Vagina (tissue), 2 donors: ENCODE measurements around the gene FAM50A.

Source experiments
- CTCF ChIP-seq, 3 experiments: fragments of 450-650 bp in 2 of 3; fragments of 200-600 bp in 1 of 3; sonication (generic) in 1 of 3; IDR thresholded peaks; one replicate each; pipeline ENCODE4 v1.5.1; 2017 to 2019; ENCODE audit warnings: antibody characterized with exemption in 3 of 3, mild to moderate bottlenecking in 2 of 3, moderate library complexity in 2 of 3
- POLR2A ChIP-seq, 2 donors: fragments of 450-650 bp; IDR thresholded peaks; one replicate each; pipeline ENCODE4 v1.6.1; 2017; ENCODE audit warnings: antibody characterized with exemption in 2 of 2, mild to moderate bottlenecking in 2 of 2, moderate library complexity in 2 of 2
- POLR2AphosphoS5 ChIP-seq, 2 donors: sonication (generic); formaldehyde crosslinking; IDR thresholded peaks; one replicate each; pipeline ENCODE4 v1.9.0; 2017; ENCODE audit warnings: antibody characterized with exemption in 2 of 2, mild to moderate bottlenecking in 2 of 2, low read depth in 1 of 2; ENCODE audit not compliant: insufficient read depth in 1 of 2

- TF ChIP-seq POLR2AphosphoS5 (IDR thresholded peaks at IDR 0.05; ENCODE audit: insufficient read depth in 1 of 2, low read depth in 1 of 2) = no peak
- no peak for TF ChIP-seq CTCF (IDR thresholded peaks at IDR 0.05)
- TF ChIP-seq POLR2A (IDR thresholded peaks at IDR 0.05) = no peak
These were observed 13.0 kb upstream of the FAM50A start for GRCh38 chrX:154430916-154431315.
